K562 (cell line): ENCODE results near the gene GEMIN8.

Source experiments
- JUN ChIP-seq, 2 experiments: sonication (generic) in 1 of 2; formaldehyde crosslinking in 1 of 2; IDR thresholded peaks; 2 replicates each; pipeline versions ENCODE4 v1.6.1 to v1.8.0; 2012 to 2022; ENCODE audit warnings: borderline replicate concordance in 2 of 2, mild to moderate bottlenecking in 2 of 2, improper control_type of control experiment in 1 of 2, low read depth in 1 of 2, low read length in 1 of 2, missing genetic modification reagents in 1 of 2
- TAF9B ChIP-seq: fragments of 450-650 bp; IDR thresholded peaks from 2 replicates; pipeline ENCODE4 v1.6.1; 2018; ENCODE audit warnings: mild to moderate bottlenecking; ENCODE audit not compliant: partially characterized antibody

DNA sequence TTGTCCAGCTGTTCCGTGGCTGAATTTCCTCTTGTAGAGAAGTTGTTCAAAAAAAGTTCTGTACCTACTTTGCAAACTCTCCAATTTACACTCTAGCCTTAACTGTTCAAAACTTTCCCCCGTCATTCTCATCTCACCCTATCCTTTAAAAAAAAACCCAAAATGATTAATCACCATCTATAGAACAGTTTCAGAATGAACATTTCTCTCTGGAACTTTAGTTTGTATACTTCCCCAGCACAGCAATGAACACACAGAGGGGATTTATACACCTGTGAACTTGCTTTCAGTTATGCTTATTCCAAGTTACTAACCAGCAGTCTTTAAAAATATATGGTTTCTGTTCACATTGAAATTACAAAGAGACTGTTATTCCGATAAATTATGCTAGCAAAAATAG, 1.2 kb downstream of the GEMIN8 start:
- TF ChIP-seq JUN (IDR thresholded peaks at IDR 0.05; ENCODE audit: borderline replicate concordance, low read depth, low read length) = no peak
- no peak for TF ChIP-seq JUN (CRISPR knock-in tag; IDR thresholded peaks at IDR 0.05; ENCODE audit: borderline replicate concordance)
- no peak for TF ChIP-seq TAF9B
